Natural killer cell (primary cell): ENCODE results near the gene PRAMEF2. TPM values are rescaled to one million over a fixed set of nuclear protein-coding genes. Genes with fewer than 3 reads are reported as not detected.
"Not testable (repeated sequence)": the region's sequence is repeated elsewhere in the genome, so short reads cannot be mapped to it uniquely, and the experiment has no call there.

Source experiments
- ATAC-seq, 3 donors: fragments of 150-1000 bp in 2 of 3; fragments of 200-7000 bp in 1 of 3; cut with Tn5 transposase; 1 replicate in 1 of 3; 2 replicates in 2 of 3; pipeline ENCODE4 v1.10.0; 2021; ENCODE audit warnings: mild to moderate bottlenecking in 2 of 3, moderate library complexity in 2 of 3
- DNase-seq, 2 donors: peaks; one replicate each; pipeline versions ENCODE4 v3.0.0 to v3.0.0-alpha.2; 2013 to 2021; ENCODE audit warnings: mixed read lengths in 1 of 2
- H3K27ac ChIP-seq: one replicate; pipeline ENCODE4 v1.5.1; 2013; ENCODE audit warnings: mild to moderate bottlenecking, low read length
- H3K27me3 ChIP-seq: one replicate; pipeline ENCODE4 v1.6.1; 2013; ENCODE audit warnings: low read length; ENCODE audit not compliant: control insufficient read depth, insufficient read depth
- H3K36me3 ChIP-seq: one replicate; pipeline ENCODE4 v1.6.1; 2013; ENCODE audit warnings: low read length; ENCODE audit not compliant: control insufficient read depth, insufficient read depth
- H3K4me1 ChIP-seq: one replicate; pipeline ENCODE4 v1.6.1; 2013; ENCODE audit warnings: low read length; ENCODE audit not compliant: control insufficient read depth, insufficient read depth
- H3K4me3 ChIP-seq: one replicate; pipeline ENCODE4 v1.5.1; 2013; ENCODE audit warnings: low read length
- H3K9me3 ChIP-seq: one replicate; pipeline ENCODE4 v1.6.1; 2013; ENCODE audit warnings: low read length; ENCODE audit not compliant: control insufficient read depth, insufficient read depth
- H3K27ac Mint-ChIP-seq, 2 donors: one replicate each; pipeline ENCODE4 v1.8.0; 2022; ENCODE audit warnings: mild to moderate bottlenecking in 2 of 2, mixed read lengths in 2 of 2, moderate library complexity in 1 of 2
- H3K27me3 Mint-ChIP-seq, 2 donors: one replicate each; pipeline ENCODE4 v1.8.0; 2022; ENCODE audit warnings: low read depth in 2 of 2, mixed read lengths in 2 of 2
- H3K36me3 Mint-ChIP-seq: one replicate; pipeline ENCODE4 v1.8.0; 2022; ENCODE audit warnings: mixed read lengths
- H3K4me1 Mint-ChIP-seq, 2 donors: one replicate each; pipeline ENCODE4 v1.8.0; 2022; ENCODE audit warnings: mixed read lengths in 2 of 2
- H3K4me3 Mint-ChIP-seq: one replicate; pipeline ENCODE4 v1.8.0; 2022; ENCODE audit warnings: mild to moderate bottlenecking, moderate library complexity, mixed read lengths
- H3K9me3 Mint-ChIP-seq, 2 donors: one replicate each; pipeline ENCODE4 v1.8.0; 2022; ENCODE audit warnings: mixed read lengths in 2 of 2
- WGBS: methylation state at CpG from one replicate; pipeline ENCODE4 v1.1.7; 2013; ENCODE audit warnings: missing lambda C conversion rate; ENCODE audit not compliant: insufficient coverage; 5-methylcytosine and 5-hydroxymethylcytosine counted together
- intact Hi-C: fragments of 100-400 bp; cut with micrococcal nuclease; formaldehyde crosslinking; loops from one replicate; pipeline ENCODE4 v1.14.2; 2022
- total RNA-seq, 4 donors: library from RNA; stranded (reverse); fragments of 120-200 nt in 1 of 4; gene quantifications; one replicate each; pipeline versions ENCODE4 v1.2.3 to v1.2.4, GENCODE V29; 2013 to 2022
- TF ChIP-seq, protein P1 (sequence below): fragments of 200-600 bp; IDR thresholded peaks from one replicate; pipeline ENCODE4 v1.8.0; 2022; ENCODE audit warnings: antibody characterized with exemption

The PRAMEF2 gene
- not detected for total RNA-seq
- not detected for total RNA-seq (2013)

GRCh38 chr1:12856786-12857185 is at the start of gene PRAMEF2:
Gene PRAMEF2 (plus strand): TSS chr1:12857086. CDS start chr1:12859010, 1,924 bp downstream.
- H3K27me3 Mint-ChIP-seq, H3K4me1 ChIP-seq, H3K4me3 ChIP-seq, H3K27ac Mint-ChIP-seq, H3K4me3 Mint-ChIP-seq, H3K36me3 ChIP-seq, DNase-seq, H3K9me3 ChIP-seq, H3K9me3 Mint-ChIP-seq, H3K27ac ChIP-seq, H3K36me3 Mint-ChIP-seq, H3K4me1 Mint-ChIP-seq, H3K27me3 ChIP-seq, ATAC-seq, intact Hi-C loops: not testable (repeated sequence)
- WGBS = no CpG with 5 or more reads among the region's 2 CpGs

GRCh38 chr1:12809933-12810332 is 47.0 kb upstream of the PRAMEF2 start:
- Mint-ChIP-seq H3K9me3 (peaks cover 4% of the 10 kb centered on the region in 2 donors), H3K4me3 (no peak overlapping the region), H3K4me1 (no peaks in the 10 kb centered on the region), H3K27me3 (peaks cover 15 to 21% of the 10 kb centered on the region in 2 donors), H3K36me3 (peaks cover 4% of the 10 kb centered on the region), H3K27ac (no peak overlapping the region)
- no peaks in the 10 kb centered on the region for H3K9me3 ChIP-seq
- no peak for DNase-seq
- TF ChIP-seq, protein P1, sequence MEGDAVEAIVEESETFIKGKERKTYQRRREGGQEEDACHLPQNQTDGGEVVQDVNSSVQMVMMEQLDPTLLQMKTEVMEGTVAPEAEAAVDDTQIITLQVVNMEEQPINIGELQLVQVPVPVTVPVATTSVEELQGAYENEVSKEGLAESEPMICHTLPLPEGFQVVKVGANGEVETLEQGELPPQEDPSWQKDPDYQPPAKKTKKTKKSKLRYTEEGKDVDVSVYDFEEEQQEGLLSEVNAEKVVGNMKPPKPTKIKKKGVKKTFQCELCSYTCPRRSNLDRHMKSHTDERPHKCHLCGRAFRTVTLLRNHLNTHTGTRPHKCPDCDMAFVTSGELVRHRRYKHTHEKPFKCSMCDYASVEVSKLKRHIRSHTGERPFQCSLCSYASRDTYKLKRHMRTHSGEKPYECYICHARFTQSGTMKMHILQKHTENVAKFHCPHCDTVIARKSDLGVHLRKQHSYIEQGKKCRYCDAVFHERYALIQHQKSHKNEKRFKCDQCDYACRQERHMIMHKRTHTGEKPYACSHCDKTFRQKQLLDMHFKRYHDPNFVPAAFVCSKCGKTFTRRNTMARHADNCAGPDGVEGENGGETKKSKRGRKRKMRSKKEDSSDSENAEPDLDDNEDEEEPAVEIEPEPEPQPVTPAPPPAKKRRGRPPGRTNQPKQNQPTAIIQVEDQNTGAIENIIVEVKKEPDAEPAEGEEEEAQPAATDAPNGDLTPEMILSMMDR = no peak
- WGBS = 89% methylated on average over 1 of the region's 1 CpG
- intact Hi-C loops = no loop called here
- no peak for ATAC-seq
- H3K27ac ChIP-seq = no peak overlapping the region
- no peaks in the 10 kb centered on the region for H3K27me3 ChIP-seq
- H3K36me3 ChIP-seq = no peaks in the 10 kb centered on the region
- H3K4me3 ChIP-seq = no peak overlapping the region
- no peaks in the 10 kb centered on the region for H3K4me1 ChIP-seq

- WGBS = 81% methylated on average over 5 of the region's 5 CpGs
Observed at GRCh38 chr1:12810691-12811408, 46.0 kb upstream of the PRAMEF2 start.

DNA sequence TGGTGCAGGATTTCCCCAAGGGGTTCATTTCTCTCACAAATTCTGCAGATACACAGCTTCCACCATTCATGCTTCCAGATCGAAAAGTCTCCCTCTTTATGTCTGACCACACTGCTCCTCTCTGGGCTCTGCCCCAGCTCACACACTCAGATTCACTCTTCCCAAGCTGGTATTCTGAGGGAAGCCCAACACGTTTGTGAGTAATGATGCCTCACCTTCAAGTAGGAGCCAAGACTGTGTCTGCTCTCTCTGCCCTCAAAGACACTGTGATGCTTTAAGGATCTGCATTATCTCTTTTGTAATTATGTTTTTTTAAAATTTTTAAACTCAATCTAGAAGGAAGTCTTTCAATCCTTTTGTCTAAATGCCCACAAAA is 45.5 kb upstream of the PRAMEF2 start:
- TF ChIP-seq, protein P1 = no peak
- Histone ChIP-seq H3K27ac (no peak overlapping the region), H3K4me3 (no peak overlapping the region), H3K27me3 (no peaks in the 10 kb centered on the region), H3K4me1 (no peaks in the 10 kb centered on the region), H3K36me3 (no peaks in the 10 kb centered on the region), H3K9me3 (no peaks in the 10 kb centered on the region)
- H3K4me3 Mint-ChIP-seq = no peak overlapping the region
- H3K36me3 Mint-ChIP-seq = no peaks in the 10 kb centered on the region
- WGBS = 71% methylated on average over 2 of the region's 2 CpGs
- H3K9me3 Mint-ChIP-seq = no peaks in the 10 kb centered on the region
- peaks cover 11 to 13% of the 10 kb centered on the region in 2 donors for H3K27me3 Mint-ChIP-seq
- no peak for DNase-seq
- intact Hi-C loops = no loop called here
- no peaks in the 10 kb centered on the region for H3K4me1 Mint-ChIP-seq
- no peak for ATAC-seq
- no peak overlapping the region for H3K27ac Mint-ChIP-seq

More at GRCh38 chr1:12810691-12811408, 46.0 kb upstream of the PRAMEF2 start:
- H3K36me3 Mint-ChIP-seq = no peaks in the 10 kb centered on the region
- H3K4me1 Mint-ChIP-seq = no peaks in the 10 kb centered on the region
- peaks cover 0 to 2% of the 10 kb centered on the region in 2 donors for H3K9me3 Mint-ChIP-seq
- Histone ChIP-seq H3K27ac (no peak overlapping the region), H3K4me3 (no peak overlapping the region), H3K27me3 (no peaks in the 10 kb centered on the region), H3K36me3 (no peaks in the 10 kb centered on the region), H3K9me3 (no peaks in the 10 kb centered on the region), H3K4me1 (no peaks in the 10 kb centered on the region)
- intact Hi-C loops = no loop called here
- ATAC-seq (no peak), DNase-seq (no peak)
- H3K27ac Mint-ChIP-seq = no peak overlapping the region
- peaks cover 12 to 14% of the 10 kb centered on the region in 2 donors for H3K27me3 Mint-ChIP-seq
- H3K4me3 Mint-ChIP-seq = no peak overlapping the region
- TF ChIP-seq, protein P1 = no peak

DNA sequence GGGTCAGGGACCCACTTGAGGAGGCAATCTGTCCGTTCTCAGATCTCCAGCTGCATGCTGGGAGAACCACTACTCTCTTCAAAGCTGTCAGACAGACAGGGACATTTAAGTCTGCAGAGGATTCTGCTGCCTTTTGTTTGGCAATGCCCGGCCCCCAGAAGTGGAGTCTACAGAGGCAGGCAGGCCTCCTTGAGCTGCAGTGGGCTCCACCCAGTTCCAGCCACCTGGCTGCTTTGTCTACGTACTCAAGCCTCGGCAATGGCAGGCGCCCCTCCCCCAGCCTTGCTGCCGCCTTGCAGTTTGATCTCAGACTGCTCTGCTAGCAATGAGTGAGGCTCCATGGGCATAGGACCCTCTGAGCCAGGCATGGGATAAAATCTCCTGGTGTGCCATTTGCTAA is 37.8 kb upstream of the PRAMEF2 start:
- H3K27me3 ChIP-seq, H3K4me1 ChIP-seq, H3K36me3 ChIP-seq, H3K27ac Mint-ChIP-seq, H3K9me3 ChIP-seq, H3K4me1 Mint-ChIP-seq, H3K27ac ChIP-seq, ATAC-seq, intact Hi-C loops, H3K4me3 ChIP-seq, H3K36me3 Mint-ChIP-seq, DNase-seq, H3K4me3 Mint-ChIP-seq, H3K9me3 Mint-ChIP-seq: not testable (repeated sequence)
- H3K27me3 Mint-ChIP-seq = peaks cover 8 to 13% of the 10 kb centered on the region in 2 donors
- WGBS = 77% methylated on average over 6 of the region's 6 CpGs

DNA sequence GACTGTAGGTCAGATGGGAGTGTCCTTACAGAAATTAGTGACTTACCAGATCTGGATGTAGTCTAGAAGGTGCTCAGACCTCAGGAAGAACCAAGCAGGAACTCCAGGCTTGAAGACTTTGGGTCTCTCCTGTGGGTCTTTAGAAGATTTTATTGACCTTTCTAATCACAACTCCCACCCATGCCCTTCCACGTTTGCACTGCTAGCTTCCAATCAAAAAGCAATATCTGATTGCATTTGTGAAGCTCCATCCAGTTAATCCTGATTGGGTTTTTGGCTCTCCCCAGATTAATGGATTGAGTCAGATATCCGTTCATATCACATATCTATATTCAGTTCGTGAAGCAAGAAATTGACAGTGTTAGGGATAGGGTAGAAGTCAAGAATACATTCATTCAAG is 25.6 kb upstream of the PRAMEF2 start, which contains the start of gene PRAMEF11:
TSS of gene PRAMEF11 (minus strand) at position 101 of the 400 bp plus-strand sequence. CDS start 2,621 bp downstream, outside the sequence.
- H3K4me1 ChIP-seq, ATAC-seq, H3K27ac Mint-ChIP-seq, H3K36me3 ChIP-seq, DNase-seq, H3K4me3 Mint-ChIP-seq, H3K36me3 Mint-ChIP-seq, H3K9me3 Mint-ChIP-seq, H3K27me3 Mint-ChIP-seq, H3K27ac ChIP-seq, H3K4me3 ChIP-seq, intact Hi-C loops, H3K9me3 ChIP-seq, H3K27me3 ChIP-seq, H3K4me1 Mint-ChIP-seq: not testable (repeated sequence)
- 58% methylated on average over 2 of the region's 3 CpGs for WGBS
